ENCODE data around the gene ZNF407.

DNA sequence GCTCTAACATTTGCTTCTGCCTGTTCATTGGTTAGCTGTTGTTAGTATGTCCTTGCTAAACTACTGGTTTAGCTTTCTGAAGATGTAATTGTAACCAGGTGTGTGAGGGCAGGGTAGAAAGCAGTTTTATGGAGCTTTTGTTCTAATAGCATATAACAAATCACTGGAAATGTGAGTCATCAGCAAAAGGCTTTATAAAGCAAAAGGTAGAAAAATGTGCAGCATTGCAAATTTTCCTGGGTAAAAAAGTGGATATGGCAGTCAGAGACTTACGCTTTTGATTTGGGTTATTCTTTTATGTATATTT, 85.3 kb downstream of the ZNF407 start:
- TF ChIP-seq, protein P1, sequence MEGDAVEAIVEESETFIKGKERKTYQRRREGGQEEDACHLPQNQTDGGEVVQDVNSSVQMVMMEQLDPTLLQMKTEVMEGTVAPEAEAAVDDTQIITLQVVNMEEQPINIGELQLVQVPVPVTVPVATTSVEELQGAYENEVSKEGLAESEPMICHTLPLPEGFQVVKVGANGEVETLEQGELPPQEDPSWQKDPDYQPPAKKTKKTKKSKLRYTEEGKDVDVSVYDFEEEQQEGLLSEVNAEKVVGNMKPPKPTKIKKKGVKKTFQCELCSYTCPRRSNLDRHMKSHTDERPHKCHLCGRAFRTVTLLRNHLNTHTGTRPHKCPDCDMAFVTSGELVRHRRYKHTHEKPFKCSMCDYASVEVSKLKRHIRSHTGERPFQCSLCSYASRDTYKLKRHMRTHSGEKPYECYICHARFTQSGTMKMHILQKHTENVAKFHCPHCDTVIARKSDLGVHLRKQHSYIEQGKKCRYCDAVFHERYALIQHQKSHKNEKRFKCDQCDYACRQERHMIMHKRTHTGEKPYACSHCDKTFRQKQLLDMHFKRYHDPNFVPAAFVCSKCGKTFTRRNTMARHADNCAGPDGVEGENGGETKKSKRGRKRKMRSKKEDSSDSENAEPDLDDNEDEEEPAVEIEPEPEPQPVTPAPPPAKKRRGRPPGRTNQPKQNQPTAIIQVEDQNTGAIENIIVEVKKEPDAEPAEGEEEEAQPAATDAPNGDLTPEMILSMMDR (IDR thresholded peaks at IDR 0.05; ENCODE audit: insufficient read depth, low read length), result no peak
- no peak for TF ChIP-seq REST (IDR thresholded peaks at IDR 0.05; ENCODE audit: insufficient replicate concordance, low read depth)
- no peak for TF ChIP-seq POLR2AphosphoS5 (IDR thresholded peaks at IDR 0.05; ENCODE audit: low read depth)
- no peak for TF ChIP-seq GABPA (IDR thresholded peaks at IDR 0.05; ENCODE audit: low read depth)
